HepG2 (cell line): Measurements from ENCODE around the gene AGFG1. TPM values are rescaled to one million over a fixed set of nuclear protein-coding genes. Genes with fewer than 3 reads are reported as not detected.
A peak's percentile ranks its signal among the peaks of the same experiment; 100 is the strongest.

Experiments used
- CBX1 ChIP-seq: IDR thresholded peaks from one replicate; pipeline ENCODE4 v1.6.1; 2016; ENCODE audit warnings: antibody characterized with exemption, low read depth
- CENPT ChIP-seq: sonication (generic); formaldehyde crosslinking; IDR thresholded peaks from 2 replicates; pipeline ENCODE4 v1.8.0; 2022; ENCODE audit warnings: low read depth, mild to moderate bottlenecking, moderate library complexity, missing genetic modification reagents
- HDAC2 ChIP-seq: sonication (generic); formaldehyde crosslinking; IDR thresholded peaks from 2 replicates; pipeline ENCODE4 v1.4.0; 2020; ENCODE audit warnings: missing genetic modification reagents
- RBM39 ChIP-seq: fragments of 200-400 bp; formaldehyde crosslinking; IDR thresholded peaks from one replicate; pipeline ENCODE4 v1.6.1; 2018; ENCODE audit warnings: antibody characterized with exemption, mild to moderate bottlenecking, low read depth, low read length; ENCODE audit not compliant: poor library complexity, severe bottlenecking
- STAT6 ChIP-seq: sonication (generic); formaldehyde crosslinking; IDR thresholded peaks from 2 replicates; pipeline ENCODE4 v1.4.0; 2020; ENCODE audit warnings: missing genetic modification reagents, mild to moderate bottlenecking, borderline replicate concordance
- ZNF253 ChIP-seq: sonication (generic); formaldehyde crosslinking; IDR thresholded peaks from 2 replicates; pipeline ENCODE4 v1.8.0; 2022; ENCODE audit warnings: mild to moderate bottlenecking, missing genetic modification reagents, borderline replicate concordance
- ZNF615 ChIP-seq: sonication (generic); formaldehyde crosslinking; IDR thresholded peaks from 2 replicates; pipeline ENCODE4 v1.5.0; 2020; ENCODE audit warnings: mild to moderate bottlenecking, missing genetic modification reagents, borderline replicate concordance
- ZNF709 ChIP-seq: sonication (generic); formaldehyde crosslinking; IDR thresholded peaks from 2 replicates; pipeline ENCODE4 v1.5.0; 2020; ENCODE audit warnings: mild to moderate bottlenecking, missing genetic modification reagents
- ZNF746 ChIP-seq: sonication (generic); formaldehyde crosslinking; IDR thresholded peaks from 2 replicates; pipeline ENCODE4 v1.8.0; 2022; ENCODE audit warnings: mild to moderate bottlenecking, missing genetic modification reagents
- ZNF770 ChIP-seq: sonication (generic); formaldehyde crosslinking; IDR thresholded peaks from 2 replicates; pipeline ENCODE4 v1.5.0; 2020; ENCODE audit warnings: mild to moderate bottlenecking, missing genetic modification reagents
- polyA plus RNA-seq, 8 experiments: library from polyadenylated mRNA; depleted of rRNA in 3 of 8; stranded (reverse) in 7 of 8; unstranded in 1 of 8; fragments of >200 nt; fragmentation: Illumina TruSeq in 4 of 8; extraction: Trizol in 4 of 8; gene quantifications; 2 replicates each; pipeline versions ENCODE4 v1.2.1 to v1.2.3, GENCODE V29; 2011 to 2016; ENCODE audit warnings: low read depth in 4 of 8, missing spikeins in 1 of 8, mixed read lengths in 1 of 8; ENCODE audit not compliant: insufficient read depth in 1 of 8
- total RNA-seq, 5 experiments: library from RNA; depleted of rRNA; stranded (reverse); fragments of >200 nt; fragmentation: Illumina TruSeq; extraction: Trizol; gene quantifications; 2 replicates each; pipeline ENCODE4 v1.2.3, GENCODE V29; 2016; ENCODE audit warnings: low read depth in 1 of 5
- TF ChIP-seq, protein P1 (sequence below): sonication (generic); formaldehyde crosslinking; IDR thresholded peaks from 2 replicates; pipeline ENCODE4 v1.8.1; 2023; ENCODE audit warnings: mild to moderate bottlenecking, inconsistent platforms, moderate library complexity, missing genetic modification reagents, borderline replicate concordance
- TF ChIP-seq, protein P2 (sequence below), 2 experiments: fragments of 450-650 bp in 1 of 2; sonication (generic) in 1 of 2; formaldehyde crosslinking in 1 of 2; IDR thresholded peaks; 2 replicates each; pipeline versions ENCODE4 v1.6.1 to v1.8.0; 2016 to 2022; ENCODE audit warnings: antibody characterized with exemption in 1 of 2, mild to moderate bottlenecking in 1 of 2, missing genetic modification reagents in 1 of 2

Gene AGFG1
- total and polyA plus RNA-seq, 2 of the 13 experiments (the other 11 are each of a cell fraction or from before 2014, with no cell fraction given) = 145 to 168 TPM

DNA sequence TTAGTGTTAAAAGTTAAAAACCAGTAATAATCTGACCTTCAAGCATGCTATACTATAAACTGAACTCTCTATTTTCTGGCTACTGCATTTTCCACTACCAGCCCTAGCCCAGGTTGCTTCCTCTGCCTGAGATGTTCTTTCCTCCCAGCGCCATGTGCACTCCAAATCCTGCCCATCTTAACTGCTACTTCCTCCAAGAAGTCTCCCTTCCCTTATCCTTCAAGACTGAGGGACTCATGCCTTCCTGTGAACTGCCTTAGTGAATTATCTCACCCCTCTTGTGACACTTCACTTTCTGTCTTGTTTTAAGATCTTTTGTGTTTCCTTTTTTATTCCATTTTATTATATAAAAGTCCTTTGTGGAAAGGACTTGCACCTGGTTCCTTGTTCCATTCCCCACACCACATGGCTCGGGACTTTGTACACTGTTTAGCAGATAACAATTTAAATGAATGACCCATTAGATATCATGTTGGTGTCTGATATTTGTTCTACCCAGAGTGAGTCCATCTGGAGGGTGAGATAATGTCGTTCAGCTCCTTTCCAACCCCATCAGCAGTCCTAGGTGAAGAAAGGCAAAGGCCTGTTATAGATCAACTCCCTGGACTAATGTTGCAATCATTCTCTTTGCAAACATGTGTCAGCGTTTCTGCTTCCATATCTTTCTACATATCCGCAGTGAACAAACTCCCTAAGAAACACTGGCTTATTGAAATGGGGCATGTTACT, 20.9 kb upstream of the AGFG1 start (continued):
- no peak for TF ChIP-seq ZNF615 (CRISPR knock-in tag)
- TF ChIP-seq CENPT = no peak
- peak; percentile 97 for TF ChIP-seq HDAC2 (CRISPR knock-in tag)
- peak; percentile 27 for TF ChIP-seq CBX1
- TF ChIP-seq ZNF253 (CRISPR knock-in tag) = no peak
- TF ChIP-seq ZNF746 (CRISPR knock-in tag) = no peak
- TF ChIP-seq, protein P1, sequence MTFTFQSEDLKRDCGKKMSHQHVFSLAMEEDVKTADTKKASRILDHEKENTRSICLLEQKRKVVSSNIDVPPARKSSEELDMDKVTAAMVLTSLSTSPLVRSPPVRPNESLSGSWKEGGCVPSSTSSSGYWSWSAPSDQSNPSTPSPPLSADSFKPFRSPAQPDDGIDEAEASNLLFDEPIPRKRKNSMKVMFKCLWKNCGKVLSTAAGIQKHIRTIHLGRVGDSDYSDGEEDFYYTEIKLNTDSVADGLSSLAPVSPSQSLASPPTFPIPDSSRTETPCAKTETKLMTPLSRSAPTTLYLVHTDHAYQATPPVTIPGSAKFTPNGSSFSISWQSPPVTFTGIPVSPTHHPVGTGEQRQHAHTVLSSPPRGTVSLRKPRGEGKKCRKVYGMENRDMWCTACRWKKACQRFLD (CRISPR knock-in tag) = no peak
- TF ChIP-seq STAT6 (CRISPR knock-in tag) = 0 out of 2 replicates have a peak, but pooled peaks have one; percentile 79
- TF ChIP-seq, protein P2, sequence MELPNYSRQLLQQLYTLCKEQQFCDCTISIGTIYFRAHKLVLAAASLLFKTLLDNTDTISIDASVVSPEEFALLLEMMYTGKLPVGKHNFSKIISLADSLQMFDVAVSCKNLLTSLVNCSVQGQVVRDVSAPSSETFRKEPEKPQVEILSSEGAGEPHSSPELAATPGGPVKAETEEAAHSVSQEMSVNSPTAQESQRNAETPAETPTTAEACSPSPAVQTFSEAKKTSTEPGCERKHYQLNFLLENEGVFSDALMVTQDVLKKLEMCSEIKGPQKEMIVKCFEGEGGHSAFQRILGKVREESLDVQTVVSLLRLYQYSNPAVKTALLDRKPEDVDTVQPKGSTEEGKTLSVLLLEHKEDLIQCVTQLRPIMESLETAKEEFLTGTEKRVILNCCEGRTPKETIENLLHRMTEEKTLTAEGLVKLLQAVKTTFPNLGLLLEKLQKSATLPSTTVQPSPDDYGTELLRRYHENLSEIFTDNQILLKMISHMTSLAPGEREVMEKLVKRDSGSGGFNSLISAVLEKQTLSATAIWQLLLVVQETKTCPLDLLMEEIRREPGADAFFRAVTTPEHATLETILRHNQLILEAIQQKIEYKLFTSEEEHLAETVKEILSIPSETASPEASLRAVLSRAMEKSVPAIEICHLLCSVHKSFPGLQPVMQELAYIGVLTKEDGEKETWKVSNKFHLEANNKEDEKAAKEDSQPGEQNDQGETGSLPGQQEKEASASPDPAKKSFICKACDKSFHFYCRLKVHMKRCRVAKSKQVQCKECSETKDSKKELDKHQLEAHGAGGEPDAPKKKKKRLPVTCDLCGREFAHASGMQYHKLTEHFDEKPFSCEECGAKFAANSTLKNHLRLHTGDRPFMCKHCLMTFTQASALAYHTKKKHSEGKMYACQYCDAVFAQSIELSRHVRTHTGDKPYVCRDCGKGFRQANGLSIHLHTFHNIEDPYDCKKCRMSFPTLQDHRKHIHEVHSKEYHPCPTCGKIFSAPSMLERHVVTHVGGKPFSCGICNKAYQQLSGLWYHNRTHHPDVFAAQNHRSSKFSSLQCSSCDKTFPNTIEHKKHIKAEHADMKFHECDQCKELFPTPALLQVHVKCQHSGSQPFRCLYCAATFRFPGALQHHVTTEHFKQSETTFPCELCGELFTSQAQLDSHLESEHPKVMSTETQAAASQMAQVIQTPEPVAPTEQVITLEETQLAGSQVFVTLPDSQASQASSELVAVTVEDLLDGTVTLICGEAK (IDR thresholded peaks at IDR 0.05) = peak; percentile 27; the same call in 1 of the 2 replicates
- TF ChIP-seq, protein P2 (CRISPR knock-in tag; IDR thresholded peaks at IDR 0.05) = no peak
- TF ChIP-seq ZNF770 (CRISPR knock-in tag) = peak; percentile 47; the same call in 1 of the 2 replicates
- no peak for TF ChIP-seq ZNF709
- TF ChIP-seq RBM39 = no peak
